Parathyroid adenoma (tissue), 2 donors: Measurements from ENCODE around the gene RNF11.

ENCODE experiments used
- H2AFZ ChIP-seq: fragments of 300-600 bp; sonication (generic); one replicate; pipeline ENCODE4 v1.7.0; 2017; ENCODE audit warnings: antibody characterized with exemption, mild to moderate bottlenecking
- H3K27ac ChIP-seq: fragments of 300-600 bp; sonication (generic); one replicate; pipeline ENCODE4 v1.7.0; 2017
- H3K27me3 ChIP-seq: fragments of 300-600 bp; sonication (generic); one replicate; pipeline ENCODE4 v1.7.0; 2017; ENCODE audit warnings: low read length; ENCODE audit not compliant: control insufficient read depth, insufficient read depth
- H3K36me3 ChIP-seq: fragments of 300-600 bp; sonication (generic); one replicate; pipeline ENCODE4 v1.7.0; 2017; ENCODE audit warnings: low read length; ENCODE audit not compliant: control insufficient read depth, insufficient read depth
- H3K4me1 ChIP-seq: fragments of 300-600 bp; sonication (generic); one replicate; pipeline ENCODE4 v1.7.0; 2017; ENCODE audit warnings: control low read depth
- H3K4me2 ChIP-seq: fragments of 300-600 bp; sonication (generic); one replicate; pipeline ENCODE4 v1.7.0; 2017; ENCODE audit warnings: low read length
- H3K4me3 ChIP-seq: fragments of 300-600 bp; sonication (generic); one replicate; pipeline ENCODE4 v1.7.0; 2017; ENCODE audit warnings: low read depth, low read length
- H3K79me2 ChIP-seq: fragments of 300-600 bp; sonication (generic); one replicate; pipeline ENCODE4 v1.7.0; 2017; ENCODE audit warnings: control low read depth
- H3K9ac ChIP-seq: fragments of 300-600 bp; sonication (generic); one replicate; pipeline ENCODE4 v1.7.0; 2017; ENCODE audit warnings: mild to moderate bottlenecking
- H3K9me3 ChIP-seq: fragments of 300-600 bp; sonication (generic); one replicate; pipeline ENCODE4 v1.7.0; 2017; ENCODE audit warnings: low read length; ENCODE audit not compliant: control insufficient read depth
- TF ChIP-seq, protein P1 (sequence below): fragments of 300-600 bp; sonication (generic); IDR thresholded peaks from one replicate; pipeline ENCODE4 v1.7.0; 2017; ENCODE audit warnings: antibody characterized with exemption, mild to moderate bottlenecking
- donor health status: primary hyperparathyroidism.

The RNF11 gene

DNA sequence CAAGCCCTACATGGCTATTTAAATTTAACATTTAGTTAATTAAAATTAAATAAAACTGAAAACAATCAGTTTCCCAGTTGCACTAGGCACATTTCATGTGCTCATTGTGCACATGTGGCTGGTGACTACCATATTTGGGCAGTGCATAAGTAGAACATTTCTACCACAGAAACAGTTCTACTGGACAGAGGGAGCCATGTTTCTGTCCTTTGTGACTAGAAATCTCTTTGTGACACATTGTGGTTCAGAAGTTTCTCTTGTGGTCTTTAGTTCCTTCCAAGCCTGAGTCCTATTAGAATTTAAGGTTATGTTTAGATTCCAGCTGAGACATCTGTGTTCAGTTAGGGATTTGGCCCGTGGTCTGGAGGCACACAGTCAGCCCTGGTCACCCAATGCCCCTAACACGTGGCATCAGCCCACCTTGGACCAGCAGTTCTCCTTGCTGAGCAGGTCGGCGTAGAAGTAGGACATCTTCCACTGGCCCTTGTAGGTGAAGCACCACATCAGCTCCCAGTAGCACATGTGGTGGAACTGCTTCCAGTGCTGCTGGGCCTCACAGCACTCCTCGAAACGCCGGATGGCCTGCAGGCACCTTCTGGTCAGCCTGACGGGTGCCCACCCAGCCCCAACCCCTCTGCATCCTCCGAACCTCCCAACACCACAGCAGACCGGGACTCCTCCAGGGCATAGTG, 65.2 kb downstream of the RNF11 start:
- Histone ChIP-seq H3K9me3 (no peaks in the 10 kb centered on the region), H3K79me2 (no peaks in the 10 kb centered on the region), H3K36me3 (no peaks in the 10 kb centered on the region), H3K9ac (no peak overlapping the region), H3K4me1 (no peaks in the 10 kb centered on the region), H3K27me3 (no peaks in the 10 kb centered on the region), H3K4me2 (no peak overlapping the region), H2AFZ (no peak overlapping the region), H3K4me3 (no peak overlapping the region), H3K27ac (no peak overlapping the region)
- TF ChIP-seq, protein P1, sequence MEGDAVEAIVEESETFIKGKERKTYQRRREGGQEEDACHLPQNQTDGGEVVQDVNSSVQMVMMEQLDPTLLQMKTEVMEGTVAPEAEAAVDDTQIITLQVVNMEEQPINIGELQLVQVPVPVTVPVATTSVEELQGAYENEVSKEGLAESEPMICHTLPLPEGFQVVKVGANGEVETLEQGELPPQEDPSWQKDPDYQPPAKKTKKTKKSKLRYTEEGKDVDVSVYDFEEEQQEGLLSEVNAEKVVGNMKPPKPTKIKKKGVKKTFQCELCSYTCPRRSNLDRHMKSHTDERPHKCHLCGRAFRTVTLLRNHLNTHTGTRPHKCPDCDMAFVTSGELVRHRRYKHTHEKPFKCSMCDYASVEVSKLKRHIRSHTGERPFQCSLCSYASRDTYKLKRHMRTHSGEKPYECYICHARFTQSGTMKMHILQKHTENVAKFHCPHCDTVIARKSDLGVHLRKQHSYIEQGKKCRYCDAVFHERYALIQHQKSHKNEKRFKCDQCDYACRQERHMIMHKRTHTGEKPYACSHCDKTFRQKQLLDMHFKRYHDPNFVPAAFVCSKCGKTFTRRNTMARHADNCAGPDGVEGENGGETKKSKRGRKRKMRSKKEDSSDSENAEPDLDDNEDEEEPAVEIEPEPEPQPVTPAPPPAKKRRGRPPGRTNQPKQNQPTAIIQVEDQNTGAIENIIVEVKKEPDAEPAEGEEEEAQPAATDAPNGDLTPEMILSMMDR: no peak

DNA sequence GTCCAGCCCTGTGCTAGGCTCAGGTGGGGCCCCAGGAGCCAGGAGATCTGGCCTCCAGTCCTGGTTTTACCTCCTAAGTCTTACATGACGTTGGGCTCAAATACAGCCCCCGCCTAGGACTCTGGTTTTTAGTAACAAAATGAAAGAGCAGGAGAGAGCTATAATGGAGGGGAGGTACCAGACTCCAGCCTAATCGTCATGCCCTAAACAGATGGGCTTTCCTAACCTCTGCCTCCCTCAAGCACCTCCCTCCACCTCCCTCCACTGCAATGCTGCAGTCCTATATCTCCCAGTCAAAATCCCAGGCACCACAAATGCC, 65.7 kb downstream of the RNF11 start:
- H3K27ac ChIP-seq: no peak overlapping the region
- H3K36me3 ChIP-seq: no peaks in the 10 kb centered on the region
- no peak overlapping the region for H2AFZ ChIP-seq
- no peak overlapping the region for H3K4me2 ChIP-seq
- no peaks in the 10 kb centered on the region for H3K4me1 ChIP-seq
- TF ChIP-seq, protein P1: no peak
- no peaks in the 10 kb centered on the region for H3K79me2 ChIP-seq
- H3K9ac ChIP-seq: no peak overlapping the region
- H3K4me3 ChIP-seq: no peak overlapping the region
- H3K9me3 ChIP-seq: no peaks in the 10 kb centered on the region
- H3K27me3 ChIP-seq: no peaks in the 10 kb centered on the region

DNA sequence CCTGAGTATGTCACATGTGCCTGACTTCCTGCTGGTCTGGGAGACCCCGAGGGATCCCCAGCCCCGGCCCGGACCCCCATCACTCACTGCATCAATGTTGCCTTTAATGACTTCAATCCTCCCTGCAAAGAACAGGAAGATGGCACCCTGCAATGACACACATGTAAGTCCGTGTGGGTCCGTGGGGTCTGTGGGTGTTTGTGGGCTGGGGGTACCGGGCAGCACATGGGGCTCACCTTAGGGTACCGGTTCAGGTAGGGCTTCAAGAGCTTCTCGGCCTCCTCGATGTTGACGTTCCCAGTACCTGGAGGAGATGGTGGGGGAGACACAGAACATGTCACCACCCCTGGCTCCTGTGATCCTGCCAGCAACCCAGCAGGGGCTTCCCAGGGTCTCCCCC, 66.2 kb downstream of the RNF11 start:
- H3K79me2 ChIP-seq: no peaks in the 10 kb centered on the region
- H3K9ac ChIP-seq: no peak overlapping the region
- no peaks in the 10 kb centered on the region for H3K36me3 ChIP-seq
- no peak overlapping the region for H3K27ac ChIP-seq
- TF ChIP-seq, protein P1: no peak
- no peak overlapping the region for H3K4me2 ChIP-seq
- H3K9me3 ChIP-seq: no peaks in the 10 kb centered on the region
- H2AFZ ChIP-seq: no peak overlapping the region
- H3K27me3 ChIP-seq: no peaks in the 10 kb centered on the region
- no peaks in the 10 kb centered on the region for H3K4me1 ChIP-seq
- no peak overlapping the region for H3K4me3 ChIP-seq

DNA sequence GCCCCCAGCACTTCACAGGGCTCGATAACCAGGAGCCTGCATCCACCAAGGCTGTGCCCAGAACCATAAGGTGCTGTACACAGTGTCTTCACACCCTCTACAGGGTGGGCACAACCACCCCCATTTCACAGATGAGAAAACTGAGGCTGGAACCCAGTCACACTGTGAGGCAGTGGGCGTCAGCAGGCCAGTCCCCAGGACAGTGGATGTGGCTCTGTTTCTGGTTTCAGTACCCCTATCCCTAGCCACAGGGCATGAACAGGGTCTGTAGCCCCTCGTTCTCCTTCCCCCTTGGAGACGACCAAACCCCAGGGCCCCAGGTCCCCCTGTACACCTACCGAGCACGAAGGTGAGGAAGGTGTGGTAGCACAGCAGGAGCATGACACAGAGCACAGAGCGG, 66.7 kb downstream of the RNF11 start:
- Histone ChIP-seq H3K79me2 (no peaks in the 10 kb centered on the region), H3K4me3 (no peak overlapping the region), H3K27ac (no peak overlapping the region), H3K27me3 (no peaks in the 10 kb centered on the region), H2AFZ (no peak overlapping the region), H3K4me2 (no peak overlapping the region), H3K9ac (no peak overlapping the region), H3K36me3 (no peaks in the 10 kb centered on the region), H3K9me3 (no peaks in the 10 kb centered on the region), H3K4me1 (no peaks in the 10 kb centered on the region)
- TF ChIP-seq, protein P1: no peak

DNA sequence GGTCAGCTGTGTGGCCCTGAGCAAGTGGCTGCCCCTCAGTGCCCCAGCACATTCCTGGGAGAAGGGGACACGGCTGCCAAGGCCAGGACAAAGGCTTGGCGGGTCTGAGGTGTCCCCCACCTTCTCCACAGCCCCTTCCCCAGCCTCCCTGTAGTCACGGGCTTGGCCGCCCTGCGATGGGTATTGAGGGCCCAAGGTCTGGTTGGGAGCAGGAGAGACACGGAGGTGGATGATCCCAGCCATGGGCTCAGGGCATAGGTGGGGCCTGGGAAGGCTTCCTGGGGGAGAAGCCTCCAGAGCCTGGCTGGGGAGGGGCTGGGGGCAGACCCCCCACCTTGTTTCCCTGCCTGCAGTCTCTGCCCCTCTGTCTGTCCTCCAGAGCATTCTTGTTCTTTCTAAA, 67.2 kb downstream of the RNF11 start:
- Histone ChIP-seq H3K27me3 (no peaks in the 10 kb centered on the region), H3K4me2 (no peak overlapping the region), H3K4me1 (no peaks in the 10 kb centered on the region)

More for the DNA sequence above, 67.2 kb downstream of the RNF11 start:
- TF ChIP-seq, protein P1: no peak
- H3K4me3 ChIP-seq: no peak overlapping the region
- no peaks in the 10 kb centered on the region for H3K79me2 ChIP-seq
- no peak overlapping the region for H3K9ac ChIP-seq
- H3K9me3 ChIP-seq: no peaks in the 10 kb centered on the region
- no peaks in the 10 kb centered on the region for H3K36me3 ChIP-seq
- H2AFZ ChIP-seq: no peak overlapping the region
- H3K27ac ChIP-seq: no peak overlapping the region
